ENCODE results near the gene ENPP3. TPM values are rescaled to one million over a fixed set of nuclear protein-coding genes. Genes with fewer than 3 reads are reported as not detected.

The ENPP3 gene
- total RNA-seq, 1 donor from 2014 or later, result 0.09 TPM

- Histone ChIP-seq H3K27ac (no peak overlapping the region), H4K20me1 (ENCODE audit: low read depth) (no peaks in the 10 kb centered on the region), H3K9ac (no peak overlapping the region), H3K4me1 (no peaks in the 10 kb centered on the region), H3F3A (ENCODE audit: low read depth) (no peaks in the 10 kb centered on the region), H3K27me3 (no peaks in the 10 kb centered on the region), H3K4me3 (no peak overlapping the region), H3K9me3 (ENCODE audit: low read depth) (no peaks in the 10 kb centered on the region), H3K4me2 (no peak overlapping the region), H3K79me2 (ENCODE audit: low read depth) (no peaks in the 10 kb centered on the region), H3K36me3 (no peaks in the 10 kb centered on the region), H2AFZ (replicated peaks) (no peak overlapping the region)
- H3K9me3 Mint-ChIP-seq, result no peaks in the 10 kb centered on the region
- no peaks in the 10 kb centered on the region for H3K27me3 Mint-ChIP-seq (ENCODE audit: insufficient read depth, low read depth)
- no peak overlapping the region for H3K4me3 Mint-ChIP-seq
- no peak overlapping the region for H3K27ac Mint-ChIP-seq
- H3K4me1 Mint-ChIP-seq, result no peaks in the 10 kb centered on the region
- TF ChIP-seq CTCF (IDR thresholded peaks at IDR 0.05), result no peak
- H3K36me3 Mint-ChIP-seq, result no peaks in the 10 kb centered on the region
- no peak for DNase-seq (ENCODE audit: low spot score)
Measured at GRCh38 chr6:131717836-131718542, 80.9 kb downstream of the ENPP3 start.

DNA sequence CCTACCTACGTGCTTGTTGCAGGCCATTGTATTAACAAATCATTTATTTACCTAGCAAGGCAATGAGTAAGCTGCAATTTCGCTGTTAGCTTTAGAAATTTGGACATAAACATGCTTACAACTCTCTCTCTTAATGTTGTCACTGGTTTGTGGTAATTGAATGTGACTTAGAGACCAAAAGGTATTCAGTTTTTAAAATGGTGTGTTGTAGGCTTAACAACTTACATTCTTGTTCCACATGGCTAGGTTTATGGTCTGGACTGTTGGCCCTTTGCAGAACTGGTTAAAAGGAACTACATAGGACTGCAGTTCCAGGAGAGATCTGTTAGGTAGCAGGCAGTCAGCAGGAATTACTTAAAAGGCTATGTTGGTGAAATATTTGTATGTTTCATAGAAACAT lies 84.1 kb downstream of the ENPP3 start:
- no peak overlapping the region for H3K4me2 ChIP-seq
- no peaks in the 10 kb centered on the region for H3K36me3 ChIP-seq
- TF ChIP-seq EZH2phosphoT487 (IDR thresholded peaks at IDR 0.05) (no peak), EZH2 (IDR thresholded peaks at IDR 0.05) (no peak), CTCF (IDR thresholded peaks at IDR 0.05) (no peak)
- no peak for DNase-seq (ENCODE audit: low spot score)
- H3K27ac Mint-ChIP-seq, result no peak overlapping the region
- H3K9me3 ChIP-seq (ENCODE audit: low read depth), result no peaks in the 10 kb centered on the region
- H3K36me3 Mint-ChIP-seq, result no peaks in the 10 kb centered on the region
- no peaks in the 10 kb centered on the region for H3F3A ChIP-seq (ENCODE audit: low read depth)
- no peak overlapping the region for H2AFZ ChIP-seq (replicated peaks)
- H3K9ac ChIP-seq, result no peak overlapping the region
- H3K27ac ChIP-seq, result no peak overlapping the region
- no peaks in the 10 kb centered on the region for H4K20me1 ChIP-seq (ENCODE audit: low read depth)
- no peak overlapping the region for H3K4me3 ChIP-seq
- H3K27me3 Mint-ChIP-seq (ENCODE audit: insufficient read depth, low read depth), result no peaks in the 10 kb centered on the region
- no peaks in the 10 kb centered on the region for H3K27me3 ChIP-seq
- H3K79me2 ChIP-seq (ENCODE audit: low read depth), result no peaks in the 10 kb centered on the region
- H3K4me3 Mint-ChIP-seq, result no peak overlapping the region
- H3K4me1 ChIP-seq, result no peaks in the 10 kb centered on the region
- peaks cover under 1% of the 10 kb centered on the region for H3K9me3 Mint-ChIP-seq
- no peaks in the 10 kb centered on the region for H3K4me1 Mint-ChIP-seq

GRCh38 chr6:131724114-131724513 lies 87.0 kb downstream of the ENPP3 start:
- Mint-ChIP-seq H3K27ac (no peak overlapping the region), H3K36me3 (peaks cover 2% of the 10 kb centered on the region), H3K27me3 (ENCODE audit: insufficient read depth, low read depth) (no peaks in the 10 kb centered on the region), H3K4me1 (no peaks in the 10 kb centered on the region), H3K4me3 (no peak overlapping the region), H3K9me3 (peaks cover 6% of the 10 kb centered on the region)
- no peak for TF ChIP-seq EZH2 (IDR thresholded peaks at IDR 0.05)
- TF ChIP-seq CTCF (IDR thresholded peaks at IDR 0.05), result no peak
- TF ChIP-seq EZH2phosphoT487 (IDR thresholded peaks at IDR 0.05), result no peak
- Histone ChIP-seq H3K27ac (no peak overlapping the region), H3K27me3 (no peaks in the 10 kb centered on the region), H3K4me1 (no peaks in the 10 kb centered on the region), H4K20me1 (ENCODE audit: low read depth) (no peaks in the 10 kb centered on the region), H2AFZ (replicated peaks) (no peak overlapping the region), H3K36me3 (no peaks in the 10 kb centered on the region), H3K9ac (no peak overlapping the region), H3K4me2 (no peak overlapping the region), H3F3A (ENCODE audit: low read depth) (no peaks in the 10 kb centered on the region), H3K9me3 (ENCODE audit: low read depth) (no peaks in the 10 kb centered on the region), H3K4me3 (no peak overlapping the region), H3K79me2 (ENCODE audit: low read depth) (no peaks in the 10 kb centered on the region)
- DNase-seq (ENCODE audit: low spot score), result no peak

All from neural progenitor cell (in vitro differentiated cells).